Calu3 (cell line): ENCODE results near the gene MYBPC1. TPM values are rescaled to one million over a fixed set of nuclear protein-coding genes. Genes with fewer than 3 reads are reported as not detected.
"Not testable (repeated sequence)": the region's sequence is repeated elsewhere in the genome, so short reads cannot be mapped to it uniquely, and the experiment has no call there.

Source experiments
- BruUV-seq: library from RNA; stranded (reverse); fragments of 400-500 nt; replicated peaks from 2 replicates; lab custom pipeline; 2021; lab: Mats Ljungman, UMichigan
- CTCF ChIA-PET: fragments of 300-600 bp; sonication (Branson Sonifier 250); formaldehyde crosslinking; loops from one replicate; lab custom pipeline; 2022; ENCODE audit warnings: antibody characterized with exemption; lab: Charles Lee
- DNase-seq: peaks from one replicate; pipeline ENCODE4 v3.0.0; 2022
- H3K27ac Mint-ChIP-seq: one replicate; pipeline ENCODE4 v1.8.0; 2022; ENCODE audit warnings: mixed read lengths; ENCODE audit not compliant: unreplicated experiment
- H3K27me3 Mint-ChIP-seq: one replicate; pipeline ENCODE4 v1.8.0; 2022; ENCODE audit warnings: mixed read lengths; ENCODE audit not compliant: unreplicated experiment
- H3K36me3 Mint-ChIP-seq: one replicate; pipeline ENCODE4 v1.8.0; 2022; ENCODE audit warnings: mild to moderate bottlenecking, moderate library complexity, mixed read lengths; ENCODE audit not compliant: insufficient read depth, unreplicated experiment
- H3K4me1 Mint-ChIP-seq: one replicate; pipeline ENCODE4 v1.8.0; 2022; ENCODE audit warnings: mild to moderate bottlenecking, low read depth, mixed read lengths; ENCODE audit not compliant: unreplicated experiment
- H3K4me3 Mint-ChIP-seq: one replicate; pipeline ENCODE4 v1.8.0; 2022; ENCODE audit warnings: mild to moderate bottlenecking, low read depth, moderate library complexity, mixed read lengths; ENCODE audit not compliant: unreplicated experiment
- H3K9me3 Mint-ChIP-seq: one replicate; pipeline ENCODE4 v1.8.0; 2022; ENCODE audit warnings: low read depth, mixed read lengths; ENCODE audit not compliant: unreplicated experiment
- intact Hi-C: fragments of 100-400 bp; cut with micrococcal nuclease; formaldehyde crosslinking; loops from one replicate; pipeline ENCODE4 v1.10.0; 2022; ENCODE audit not compliant: unreplicated experiment
- total RNA-seq: library from RNA; stranded (reverse); gene quantifications from 2 replicates; pipeline ENCODE4 v1.2.3, GENCODE V29; 2022
- TF ChIP-seq, protein P1 (sequence below): fragments of 200-600 bp; IDR thresholded peaks from one replicate; pipeline ENCODE4 v1.8.0; 2022; ENCODE audit warnings: antibody characterized with exemption; ENCODE audit not compliant: unreplicated experiment

The MYBPC1 gene
- total RNA-seq, 1 experiment from 2014 or later: not detected

DNA sequence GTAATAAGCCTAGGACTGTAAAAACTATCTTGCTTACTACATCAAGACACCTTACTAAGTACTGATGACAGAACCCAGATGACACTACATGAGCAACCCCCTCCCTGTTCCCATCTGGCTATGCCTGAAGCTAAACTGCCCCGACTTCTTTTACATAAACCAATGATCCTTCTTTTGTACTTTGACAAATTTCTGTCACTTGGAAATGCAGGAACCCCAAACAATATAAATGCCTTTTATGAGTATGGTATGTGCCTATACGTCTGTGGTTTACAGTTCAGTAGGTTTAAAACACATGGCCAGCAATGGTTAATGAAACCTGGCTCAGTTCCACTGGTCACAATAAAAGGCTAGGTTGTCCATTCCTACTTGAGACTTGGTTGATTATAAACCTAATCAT lies 138.4 kb downstream of the MYBPC1 start:
- Mint-ChIP-seq H3K27ac (no peak overlapping the region), H3K27me3 (no peaks in the 10 kb centered on the region), H3K4me3 (no peak overlapping the region), H3K4me1 (peaks cover 7% of the 10 kb centered on the region), H3K9me3 (no peaks in the 10 kb centered on the region), H3K36me3 (peaks cover 8% of the 10 kb centered on the region)
- TF ChIP-seq, protein P1, sequence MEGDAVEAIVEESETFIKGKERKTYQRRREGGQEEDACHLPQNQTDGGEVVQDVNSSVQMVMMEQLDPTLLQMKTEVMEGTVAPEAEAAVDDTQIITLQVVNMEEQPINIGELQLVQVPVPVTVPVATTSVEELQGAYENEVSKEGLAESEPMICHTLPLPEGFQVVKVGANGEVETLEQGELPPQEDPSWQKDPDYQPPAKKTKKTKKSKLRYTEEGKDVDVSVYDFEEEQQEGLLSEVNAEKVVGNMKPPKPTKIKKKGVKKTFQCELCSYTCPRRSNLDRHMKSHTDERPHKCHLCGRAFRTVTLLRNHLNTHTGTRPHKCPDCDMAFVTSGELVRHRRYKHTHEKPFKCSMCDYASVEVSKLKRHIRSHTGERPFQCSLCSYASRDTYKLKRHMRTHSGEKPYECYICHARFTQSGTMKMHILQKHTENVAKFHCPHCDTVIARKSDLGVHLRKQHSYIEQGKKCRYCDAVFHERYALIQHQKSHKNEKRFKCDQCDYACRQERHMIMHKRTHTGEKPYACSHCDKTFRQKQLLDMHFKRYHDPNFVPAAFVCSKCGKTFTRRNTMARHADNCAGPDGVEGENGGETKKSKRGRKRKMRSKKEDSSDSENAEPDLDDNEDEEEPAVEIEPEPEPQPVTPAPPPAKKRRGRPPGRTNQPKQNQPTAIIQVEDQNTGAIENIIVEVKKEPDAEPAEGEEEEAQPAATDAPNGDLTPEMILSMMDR: no peak
- intact Hi-C loops: no loop called here
- no TSS peak for BruUV-seq
- no peak for DNase-seq
- CTCF ChIA-PET: no interaction called here

DNA sequence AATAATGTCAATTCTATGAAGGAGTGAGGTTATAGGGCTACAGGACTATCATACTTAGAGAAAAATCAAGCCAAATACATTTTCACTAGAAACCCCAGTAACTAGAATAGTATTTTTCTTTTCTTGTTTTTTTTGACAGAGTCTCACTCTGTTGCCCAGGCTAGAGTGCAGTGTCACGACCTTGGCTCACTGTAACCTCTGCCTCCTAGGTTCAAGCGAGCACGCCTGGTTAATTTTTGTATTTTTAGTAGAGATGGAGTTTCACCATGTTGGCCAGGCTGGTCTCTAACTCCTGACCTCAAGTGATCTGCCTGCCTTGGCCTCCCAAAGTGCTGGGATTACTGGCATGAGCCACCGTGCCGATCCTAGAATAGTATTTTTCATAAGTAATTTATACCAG lies 139.7 kb downstream of the MYBPC1 start:
- BruUV-seq, H3K27me3 Mint-ChIP-seq, H3K4me3 Mint-ChIP-seq, H3K4me1 Mint-ChIP-seq, DNase-seq, H3K27ac Mint-ChIP-seq, intact Hi-C loops, H3K9me3 Mint-ChIP-seq, CTCF ChIA-PET: not testable (repeated sequence)
- H3K36me3 Mint-ChIP-seq: peaks cover 11% of the 10 kb centered on the region

Other genes with a start within 250 kb of the MYBPC1 start
- 131 and 134 TPM in 2 replicates for gene ARL1, start 187.2 kb upstream of the MYBPC1 start, total RNA-seq
- gene SPIC, start 119.6 kb upstream of the MYBPC1 start, total RNA-seq: not detected in 2 replicates
- 45.5 and 49.2 TPM in 2 replicates for gene CHPT1, start 102.7 kb downstream of the MYBPC1 start, total RNA-seq
- 0.12 TPM in 1 of 2 replicates, not detected in the other for gene SYCP3, start 144.5 kb downstream of the MYBPC1 start, total RNA-seq
- gene GNPTAB, start 236.0 kb downstream of the MYBPC1 start, total RNA-seq: 34.0 and 36.0 TPM in 2 replicates